C4-2B (cell line): ENCODE measurements around the gene GYS1.
A peak's percentile ranks its signal among the peaks of the same experiment; 100 is the strongest.

Source experiments
- H3K27ac ChIP-seq: fragments of 450-650 bp; 2 replicates; pipeline ENCODE4 v1.5.1; 2017
- CTCF ChIP-seq: fragments of 450-650 bp; conservative IDR thresholded peaks from 2 replicates; pipeline ENCODE4 v1.5.1; 2017; ENCODE audit warnings: mild to moderate bottlenecking
- ZFX ChIP-seq: fragments of 450-650 bp; IDR thresholded peaks from 2 replicates; pipeline ENCODE4 v1.6.1; 2017

GYS1 gene

GRCh38 chr19:48965040-48965805 is 27.9 kb downstream of the GYS1 start, which contains the start of gene FTL:
FTL (plus strand) TSS chr19:48965309; CDS start chr19:48965508, 199 bp downstream.
- TF ChIP-seq ZFX (no peak), CTCF (no peak)
- H3K27ac ChIP-seq, result peak within 1 kb of the TSS; percentile 70

DNA sequence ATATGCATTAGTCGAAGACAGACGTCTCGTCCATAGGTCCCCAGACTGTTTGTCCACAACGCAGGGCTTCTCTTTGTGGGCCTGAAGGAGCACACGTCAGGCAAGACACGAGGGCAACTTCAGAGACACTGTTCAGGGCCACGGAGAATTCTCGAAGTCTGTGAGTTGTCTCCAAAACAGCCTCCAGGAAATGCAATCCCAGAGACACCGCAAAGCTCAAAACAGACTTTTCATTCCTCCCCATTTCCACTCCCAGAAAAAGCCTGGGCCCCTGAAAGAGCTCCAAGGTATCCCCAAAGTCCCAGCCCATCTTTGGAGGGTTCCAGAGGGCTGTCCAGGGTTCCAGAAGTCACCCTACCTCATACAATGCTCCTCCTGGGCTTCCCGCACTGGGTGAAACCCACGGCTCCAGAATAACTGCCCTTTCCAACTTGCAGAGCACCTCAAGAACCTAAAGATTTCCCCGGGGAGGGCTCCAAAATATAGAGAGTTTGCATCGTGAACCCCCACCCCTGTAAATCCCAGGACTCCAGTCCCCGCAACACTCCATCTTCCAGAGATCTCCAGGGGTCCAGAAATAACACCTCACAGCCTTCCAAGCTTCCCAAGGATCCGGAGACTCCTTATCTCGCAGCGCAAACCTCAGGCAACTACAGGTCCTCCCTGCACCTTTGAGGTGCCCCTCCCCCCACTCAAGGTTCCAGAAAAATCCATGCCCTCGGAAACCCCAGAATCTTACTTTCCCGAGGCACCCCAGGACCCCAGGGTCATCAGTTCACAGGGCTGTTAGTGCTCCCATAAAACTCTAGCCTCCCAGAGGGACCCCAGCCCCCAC is 28.7 kb downstream of the GYS1 start:
- peak overlapping the region; percentile 70 for H3K27ac ChIP-seq
- TF ChIP-seq CTCF, result no peak
- TF ChIP-seq ZFX, result no peak

- TF ChIP-seq ZFX (no peak), CTCF (no peak)
Measured at GRCh38 chr19:48963371-48964204, 29.5 kb downstream of the GYS1 start.

GRCh38 chr19:48962849-48963165 is 30.3 kb downstream of the GYS1 start:
- H3K27ac ChIP-seq, result no peak overlapping the region
- TF ChIP-seq ZFX, result no peak
- no peak for TF ChIP-seq CTCF

More at GRCh38 chr19:48963371-48964204, 29.5 kb downstream of the GYS1 start:
- peak overlapping the region; percentile 70 for H3K27ac ChIP-seq

GRCh38 chr19:48962029-48962848 is 30.9 kb downstream of the GYS1 start:
- TF ChIP-seq CTCF (no peak), ZFX (no peak)
- H3K27ac ChIP-seq, result no peak overlapping the region

- H3K27ac ChIP-seq, result no peak overlapping the region
- no peak for TF ChIP-seq CTCF
- no peak for TF ChIP-seq ZFX
Measured at GRCh38 chr19:48961673-48962028, 31.5 kb downstream of the GYS1 start.
